Gastroesophageal sphincter (tissue), 4 donors: Measurements from ENCODE around the gene DLX6. TPM values are rescaled to one million over a fixed set of nuclear protein-coding genes. Genes with fewer than 3 reads are reported as not detected.

ENCODE experiments used
- ATAC-seq: fragments of 150-250 bp; one replicate; pipeline ENCODE4 v1.9.1; 2016; ENCODE audit warnings: mild to moderate bottlenecking, moderate library complexity
- H3K27ac ChIP-seq, 4 donors: fragments of 200-600 bp; sonication (generic) in 3 of 4; 1 replicate in 3 of 4; 2 replicates in 1 of 4; pipeline ENCODE4 v1.5.1; 2016 to 2019
- H3K27me3 ChIP-seq: fragments of 200-600 bp; sonication (generic); one replicate; pipeline ENCODE4 v1.5.1; 2019
- H3K36me3 ChIP-seq, 2 donors: fragments of 200-600 bp; sonication (generic); one replicate each; pipeline ENCODE4 v1.5.1; 2019; ENCODE audit warnings: control low read depth in 1 of 2
- H3K4me1 ChIP-seq, 3 donors: fragments of 200-600 bp; sonication (generic); 1 replicate in 2 of 3; 2 replicates in 1 of 3; pipeline ENCODE4 v1.5.1; 2016 to 2019; ENCODE audit warnings: control low read depth in 2 of 3
- H3K4me3 ChIP-seq, 2 donors: fragments of 200-600 bp; sonication (generic); one replicate each; pipeline ENCODE4 v1.5.1; 2019; ENCODE audit warnings: mild to moderate bottlenecking in 1 of 2, moderate library complexity in 1 of 2
- H3K9me3 ChIP-seq, 3 donors: fragments of 200-600 bp; sonication (generic); one replicate each; pipeline ENCODE4 v1.5.1; 2017 to 2019; ENCODE audit warnings: control low read depth in 2 of 3
- EP300 ChIP-seq: sonication (generic); formaldehyde crosslinking; IDR thresholded peaks from one replicate; pipeline ENCODE4 v1.6.1; 2017; ENCODE audit warnings: antibody characterized with exemption, mild to moderate bottlenecking
- POLR2A ChIP-seq, 2 donors: fragments of 450-650 bp; IDR thresholded peaks; one replicate each; pipeline ENCODE4 v1.6.1; 2017; ENCODE audit warnings: antibody characterized with exemption in 2 of 2, mild to moderate bottlenecking in 2 of 2, moderate library complexity in 1 of 2
- POLR2AphosphoS5 ChIP-seq: sonication (generic); formaldehyde crosslinking; IDR thresholded peaks from one replicate; pipeline ENCODE4 v1.6.1; 2017; ENCODE audit warnings: antibody characterized with exemption
- WGBS, 2 donors: methylation state at CpG; one replicate each; pipeline ENCODE4 v1.1.5; 2018; ENCODE audit warnings: low coverage in 1 of 2; 5-methylcytosine and 5-hydroxymethylcytosine counted together
- total RNA-seq, 4 donors: library from RNA; depleted of rRNA; stranded (reverse); fragments of >200 nt; gene quantifications; one replicate each; pipeline ENCODE4 v1.1.0, GENCODE V29; 2016
- TF ChIP-seq, protein P1 (sequence below), 4 experiments: fragments of 200-600 bp in 2 of 4; fragments of 450-650 bp in 2 of 4; sonication (generic) in 1 of 4; IDR thresholded peaks; one replicate each; pipeline ENCODE4 v1.5.1; 2017 to 2019; ENCODE audit warnings: antibody characterized with exemption in 4 of 4, mild to moderate bottlenecking in 2 of 4, moderate library complexity in 2 of 4

The DLX6 gene
- under 1 TPM in 2 of 4 donors, not detected in 2; 0.12 to 0.13 TPM for total RNA-seq

DNA sequence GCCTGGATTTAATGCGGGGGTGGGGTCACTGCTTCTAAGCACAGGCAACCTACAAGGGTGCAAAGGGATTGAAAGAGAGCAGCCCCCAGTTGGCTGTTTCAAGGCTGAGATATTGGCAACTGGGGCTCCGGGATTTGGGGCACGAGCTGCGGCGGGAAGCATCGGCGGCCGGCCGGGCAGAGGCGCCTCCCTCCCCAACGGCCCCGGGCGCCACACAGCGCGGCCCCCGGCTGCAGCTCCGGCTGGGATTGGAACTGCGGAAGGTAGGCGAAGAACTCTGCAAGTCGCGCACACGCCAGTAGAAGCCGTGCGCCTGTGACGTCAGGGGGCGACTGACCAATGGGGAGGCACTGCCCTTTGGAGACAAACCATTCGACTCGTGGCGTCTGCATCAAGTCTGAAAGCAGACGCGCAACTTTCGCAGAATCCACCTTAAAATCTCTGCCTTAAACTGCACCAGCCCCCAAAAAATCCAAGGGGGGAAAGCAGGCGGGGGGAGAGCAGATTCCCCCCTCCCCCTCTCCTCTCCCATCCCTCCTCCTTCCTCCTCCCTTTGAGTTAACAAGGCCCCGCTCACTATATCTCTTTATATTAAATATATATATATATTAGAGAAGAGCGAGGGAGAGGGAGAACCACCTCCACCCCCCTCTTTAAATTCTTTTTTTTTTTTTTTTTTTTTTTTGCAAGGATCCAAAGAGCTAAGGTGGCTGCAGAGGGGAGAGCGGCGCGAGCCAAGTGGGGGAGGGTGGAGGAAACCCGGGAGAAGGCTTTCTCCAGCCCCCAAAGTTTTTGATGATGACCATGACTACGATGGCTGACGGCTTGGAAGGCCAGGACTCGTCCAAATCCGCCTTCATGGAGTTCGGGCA is at the start of gene DLX6:
Gene DLX6, plus strand, starts transcription at position 371 of the 872 bp plus-strand sequence. Its CDS starts 425 bp downstream, at position 796.
- no peaks in the 10 kb centered on the region for H3K36me3 ChIP-seq
- no peaks in the 10 kb centered on the region for H3K9me3 ChIP-seq
- peaks cover 100% of the 10 kb centered on the region for H3K27me3 ChIP-seq
- ATAC-seq = peak; percentile 42
- peaks cover 0 to 47% (median 16%) of the 10 kb centered on the region in 3 donors for H3K4me1 ChIP-seq
- no peak for TF ChIP-seq POLR2A (IDR thresholded peaks at IDR 0.05)
- no peak for TF ChIP-seq EP300
- no peak for TF ChIP-seq POLR2AphosphoS5
- TF ChIP-seq, protein P1, sequence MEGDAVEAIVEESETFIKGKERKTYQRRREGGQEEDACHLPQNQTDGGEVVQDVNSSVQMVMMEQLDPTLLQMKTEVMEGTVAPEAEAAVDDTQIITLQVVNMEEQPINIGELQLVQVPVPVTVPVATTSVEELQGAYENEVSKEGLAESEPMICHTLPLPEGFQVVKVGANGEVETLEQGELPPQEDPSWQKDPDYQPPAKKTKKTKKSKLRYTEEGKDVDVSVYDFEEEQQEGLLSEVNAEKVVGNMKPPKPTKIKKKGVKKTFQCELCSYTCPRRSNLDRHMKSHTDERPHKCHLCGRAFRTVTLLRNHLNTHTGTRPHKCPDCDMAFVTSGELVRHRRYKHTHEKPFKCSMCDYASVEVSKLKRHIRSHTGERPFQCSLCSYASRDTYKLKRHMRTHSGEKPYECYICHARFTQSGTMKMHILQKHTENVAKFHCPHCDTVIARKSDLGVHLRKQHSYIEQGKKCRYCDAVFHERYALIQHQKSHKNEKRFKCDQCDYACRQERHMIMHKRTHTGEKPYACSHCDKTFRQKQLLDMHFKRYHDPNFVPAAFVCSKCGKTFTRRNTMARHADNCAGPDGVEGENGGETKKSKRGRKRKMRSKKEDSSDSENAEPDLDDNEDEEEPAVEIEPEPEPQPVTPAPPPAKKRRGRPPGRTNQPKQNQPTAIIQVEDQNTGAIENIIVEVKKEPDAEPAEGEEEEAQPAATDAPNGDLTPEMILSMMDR (IDR thresholded peaks at IDR 0.05) = no peak
- H3K27ac ChIP-seq = no peak within 1 kb of the TSS
- H3K4me3 ChIP-seq = peak within 1 kb of the TSS; percentile 3 to 50
- 0 to 2% methylated on average over 12 to 22 of the region's 44 CpGs for WGBS, 2 donors

DNA sequence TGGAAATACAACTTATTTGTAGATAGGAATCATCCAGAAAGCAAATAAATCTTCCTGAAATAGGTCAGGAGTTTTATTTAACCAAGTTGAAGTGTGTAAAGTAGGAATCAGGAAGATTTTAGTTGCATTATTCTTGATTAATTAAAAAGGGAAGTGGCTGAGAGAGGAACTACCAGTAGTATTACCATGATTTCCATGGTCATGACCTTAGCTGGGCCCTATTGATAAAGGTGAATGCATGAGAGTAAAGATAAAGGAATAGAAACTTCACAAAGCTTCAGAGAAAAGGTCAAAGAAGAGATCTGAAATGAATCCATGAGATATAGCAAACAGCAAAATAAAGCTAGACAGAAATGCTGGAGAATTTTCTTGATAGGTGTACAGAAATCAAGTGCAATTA is 46.2 kb upstream of the DLX6 start:
- peaks cover 16% of the 10 kb centered on the region for H3K27me3 ChIP-seq
- no peak overlapping the region for H3K4me3 ChIP-seq
- no peak for TF ChIP-seq POLR2AphosphoS5
- no peak for TF ChIP-seq EP300
- TF ChIP-seq POLR2A (IDR thresholded peaks at IDR 0.05) = no peak
- no peak for ATAC-seq
- no peaks in the 10 kb centered on the region for H3K4me1 ChIP-seq
- no peaks in the 10 kb centered on the region for H3K36me3 ChIP-seq
- no peak overlapping the region for H3K27ac ChIP-seq
- H3K9me3 ChIP-seq = no peaks in the 10 kb centered on the region

DNA sequence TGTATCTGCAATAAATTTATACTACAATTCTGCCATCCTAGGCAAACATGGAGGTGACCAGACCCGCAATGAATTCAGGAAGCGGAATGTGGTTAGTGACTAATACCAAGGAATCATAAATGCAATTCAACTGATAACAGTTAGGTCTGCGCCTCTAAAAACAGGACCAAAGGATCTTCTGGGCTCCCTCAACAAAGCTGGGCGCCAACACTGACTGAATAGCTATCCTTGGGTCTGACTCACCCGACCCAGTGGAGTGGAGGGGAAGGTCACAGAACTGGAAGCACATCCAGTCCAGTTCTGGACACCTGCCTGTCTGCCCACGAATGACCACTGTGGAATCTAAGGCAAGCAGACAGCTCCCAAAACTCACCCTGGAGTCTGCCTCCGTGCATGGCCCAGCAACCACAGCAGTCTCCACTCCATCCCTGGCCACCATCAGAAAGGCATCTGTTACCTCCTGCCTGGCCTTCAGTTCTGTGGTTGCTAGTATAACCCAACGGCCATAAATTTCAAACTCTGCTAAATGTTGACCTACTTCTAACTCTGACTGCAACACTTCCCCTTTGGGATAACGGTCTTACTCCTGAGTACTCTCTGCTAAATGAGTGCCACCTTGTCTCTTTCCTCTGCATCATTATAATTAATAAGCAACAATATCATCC is 43.0 kb upstream of the DLX6 start:
- peaks cover 33% of the 10 kb centered on the region for H3K27me3 ChIP-seq

DNA sequence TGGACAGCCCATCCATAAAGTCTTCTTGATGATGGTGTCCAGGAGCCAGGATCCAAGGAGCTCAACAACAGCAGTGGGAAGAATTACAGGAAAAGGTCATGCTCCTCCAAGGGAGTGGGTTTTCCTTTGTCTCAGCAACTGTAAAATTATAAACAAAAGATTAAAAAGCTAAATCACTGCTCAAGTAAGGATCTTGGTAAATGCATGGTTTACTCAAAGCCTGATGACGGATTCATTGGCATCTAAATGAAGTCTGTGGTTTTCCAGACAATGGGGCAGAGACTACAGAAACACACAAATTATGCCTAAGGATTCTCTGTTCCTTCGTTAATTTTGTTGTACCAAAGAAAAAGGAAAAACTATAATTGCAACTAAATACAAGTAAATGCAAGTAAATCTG is 36.4 kb upstream of the DLX6 start:
- ATAC-seq = no peak
- no peak for TF ChIP-seq POLR2A (IDR thresholded peaks at IDR 0.05)
- TF ChIP-seq POLR2AphosphoS5 = no peak
- TF ChIP-seq, protein P1 (IDR thresholded peaks at IDR 0.05) = no peak

More for the DNA sequence above, 43.0 kb upstream of the DLX6 start:
- TF ChIP-seq, protein P1 (IDR thresholded peaks at IDR 0.05) = no peak
- TF ChIP-seq EP300 (no peak), POLR2AphosphoS5 (no peak)
- 59 to 78% methylated on average over 3 to 6 of the region's 9 CpGs for WGBS, 2 donors
- no peak for ATAC-seq
- Histone ChIP-seq H3K4me3 (no peak overlapping the region), H3K36me3 (no peaks in the 10 kb centered on the region), H3K4me1 (no peaks in the 10 kb centered on the region), H3K9me3 (no peaks in the 10 kb centered on the region), H3K27ac (no peak overlapping the region)

DNA sequence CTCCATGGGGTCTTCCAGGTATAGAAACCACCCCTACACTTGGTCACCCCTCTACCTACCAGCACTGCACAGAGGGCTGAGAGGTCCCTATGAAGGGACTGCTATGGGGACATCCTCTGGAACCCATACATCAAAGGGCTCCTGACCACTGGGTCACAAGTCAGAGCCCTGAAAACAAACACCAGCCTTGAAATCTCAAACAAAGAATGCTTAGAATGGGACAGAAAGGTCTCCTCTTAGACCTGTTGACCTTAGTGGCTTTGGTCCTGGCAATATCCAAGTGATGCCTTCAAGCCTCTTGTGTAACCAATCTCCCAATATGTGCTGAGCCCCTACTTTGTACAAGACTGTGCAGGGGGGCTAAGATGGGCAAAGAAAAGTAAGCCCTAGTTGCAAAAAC is 34.6 kb upstream of the DLX6 start:
- Histone ChIP-seq H3K4me3 (no peak overlapping the region), H3K4me1 (no peaks in the 10 kb centered on the region), H3K27ac (no peak overlapping the region), H3K36me3 (no peaks in the 10 kb centered on the region), H3K27me3 (peaks cover 57% of the 10 kb centered on the region), H3K9me3 (no peaks in the 10 kb centered on the region)
- no peak for ATAC-seq
- TF ChIP-seq POLR2A (IDR thresholded peaks at IDR 0.05) (no peak), POLR2AphosphoS5 (no peak), EP300 (no peak)
- TF ChIP-seq, protein P1 (IDR thresholded peaks at IDR 0.05) = no peak

More for the DNA sequence above, 36.4 kb upstream of the DLX6 start:
- H3K27ac ChIP-seq = no peak overlapping the region
- peaks cover 63% of the 10 kb centered on the region for H3K27me3 ChIP-seq
- H3K4me3 ChIP-seq = no peak overlapping the region
- H3K36me3 ChIP-seq = no peaks in the 10 kb centered on the region
- H3K9me3 ChIP-seq = no peaks in the 10 kb centered on the region
- no peaks in the 10 kb centered on the region for H3K4me1 ChIP-seq
- WGBS, 2 donors = 76 to 79% methylated on average over 2 of the region's 2 CpGs
